GM12872 (cell line): ENCODE measurements around the gene MYCT1.

Experiments used
- CTCF ChIP-seq: IDR thresholded peaks from 3 replicates; pipeline ENCODE4 v1.5.1; 2011; ENCODE audit warnings: low read depth, mild to moderate bottlenecking, low read length, moderate library complexity; ENCODE audit not compliant: insufficient read depth

MYCT1 gene

GRCh38 chr6:152749336-152749735 is 51.6 kb downstream of the MYCT1 start:
- no peak for TF ChIP-seq CTCF

GRCh38 chr6:152750694-152751093 is 53.0 kb downstream of the MYCT1 start, which contains the start of gene VIP:
Gene VIP, plus strand, starts transcription at chr6:152750797. Its CDS starts 1,381 bp downstream, at chr6:152752178.
- no peak for TF ChIP-seq CTCF

- no peak for TF ChIP-seq CTCF
These were observed 67.6 kb downstream of the MYCT1 start for GRCh38 chr6:152765331-152765730.

- no peak for TF ChIP-seq CTCF
These were observed 71.5 kb downstream of the MYCT1 start for GRCh38 chr6:152769159-152769558.

GRCh38 chr6:152769993-152770392 is 72.3 kb downstream of the MYCT1 start:
- TF ChIP-seq CTCF: no peak

GRCh38 chr6:152771061-152771687 is 73.5 kb downstream of the MYCT1 start:
- TF ChIP-seq CTCF: no peak
